ENCODE measurements around the gene CCDC177.

Gene CCDC177

GRCh38 chr14:69574263-69574953 is at the start of gene CCDC177:
Gene CCDC177, minus strand, starts transcription at chr14:69574871. Its CDS starts 1,249 bp downstream, at chr14:69573622.
- DNase-seq = peak; percentile 41

GRCh38 chr14:69624136-69624535 is 49.5 kb upstream of the CCDC177 start:
- DNase-seq = no peak

DNA sequence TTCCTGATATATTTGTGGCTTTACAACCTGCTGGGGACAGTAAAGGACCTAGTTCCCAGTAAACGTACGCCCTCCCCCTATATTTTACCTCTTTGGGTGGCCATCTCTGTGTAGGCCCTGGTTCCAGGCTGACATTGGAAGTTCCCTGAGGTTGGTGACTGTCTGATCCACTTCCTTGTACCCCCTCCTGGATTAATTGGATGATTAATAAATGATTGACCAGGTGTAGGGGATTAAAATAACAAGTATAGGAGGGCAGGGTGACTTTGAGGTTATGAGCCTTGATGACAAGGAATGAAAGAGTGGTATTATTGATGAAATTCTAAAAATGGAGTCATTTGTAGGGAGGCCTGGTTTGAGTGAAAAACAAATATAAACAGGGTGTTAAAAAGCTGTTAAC is 46.3 kb upstream of the CCDC177 start:
- DNase-seq = no peak

- DNase-seq = no peak
Measured at GRCh38 chr14:69620211-69620611, 45.5 kb upstream of the CCDC177 start.

DNA sequence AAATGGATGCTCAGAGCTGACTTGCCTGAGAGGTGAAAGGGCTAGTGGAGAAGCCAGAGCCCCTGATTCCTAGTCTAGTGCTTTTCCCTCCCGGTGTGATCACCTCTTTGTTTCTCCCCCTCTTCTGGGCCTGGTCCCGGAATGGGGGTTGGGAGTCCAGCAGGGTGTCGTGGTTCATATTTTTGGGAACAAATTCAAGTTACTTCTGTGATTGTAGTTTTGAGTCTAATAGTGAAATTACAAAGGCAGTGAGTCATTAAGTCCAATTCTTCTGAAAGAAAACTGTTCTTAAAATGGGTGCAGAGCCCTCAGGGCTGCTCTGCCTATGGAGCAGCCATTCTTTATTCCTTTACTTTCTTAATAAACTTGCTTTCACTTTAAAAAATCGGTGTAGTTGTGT is 44.3 kb upstream of the CCDC177 start:
- DNase-seq = no peak

DNA sequence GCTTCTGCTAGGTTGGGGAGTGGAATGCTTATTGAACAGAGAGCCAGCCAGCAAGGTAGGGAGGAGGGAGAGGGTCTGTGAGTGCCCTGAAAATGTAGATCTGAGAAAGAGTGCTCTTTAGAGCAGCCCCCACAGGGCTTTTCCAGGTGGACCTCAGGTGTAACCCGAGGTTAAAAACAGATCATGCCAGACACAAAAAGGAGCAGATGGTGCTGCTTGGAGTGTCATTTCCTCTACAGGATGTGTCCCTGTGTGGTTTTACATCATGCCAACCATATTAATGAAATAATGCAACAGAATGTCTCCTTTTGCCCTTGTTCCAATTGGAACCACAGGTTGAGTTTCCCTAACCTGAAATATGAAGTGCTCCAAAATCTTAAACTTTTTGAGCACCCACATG is 43.1 kb upstream of the CCDC177 start:
- no peak for DNase-seq

DNA sequence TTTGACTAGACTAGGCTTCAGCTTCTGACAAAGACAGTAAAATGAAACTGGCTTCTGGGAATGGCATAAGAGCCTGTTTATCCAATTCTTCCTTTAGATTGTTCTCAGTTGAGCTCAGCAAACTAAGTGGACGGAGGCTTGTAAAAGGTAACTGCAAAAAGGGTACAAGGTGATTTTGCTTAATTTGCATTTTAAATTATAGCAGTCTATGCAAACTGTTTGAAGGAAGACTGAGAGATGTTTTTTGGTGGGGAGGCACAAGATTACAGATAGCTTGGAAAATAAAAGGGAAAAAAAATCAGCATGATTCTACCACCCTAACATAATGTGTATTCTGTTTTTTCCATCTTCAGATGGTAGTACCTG is 41.7 kb upstream of the CCDC177 start:
- DNase-seq = no peak

DNA sequence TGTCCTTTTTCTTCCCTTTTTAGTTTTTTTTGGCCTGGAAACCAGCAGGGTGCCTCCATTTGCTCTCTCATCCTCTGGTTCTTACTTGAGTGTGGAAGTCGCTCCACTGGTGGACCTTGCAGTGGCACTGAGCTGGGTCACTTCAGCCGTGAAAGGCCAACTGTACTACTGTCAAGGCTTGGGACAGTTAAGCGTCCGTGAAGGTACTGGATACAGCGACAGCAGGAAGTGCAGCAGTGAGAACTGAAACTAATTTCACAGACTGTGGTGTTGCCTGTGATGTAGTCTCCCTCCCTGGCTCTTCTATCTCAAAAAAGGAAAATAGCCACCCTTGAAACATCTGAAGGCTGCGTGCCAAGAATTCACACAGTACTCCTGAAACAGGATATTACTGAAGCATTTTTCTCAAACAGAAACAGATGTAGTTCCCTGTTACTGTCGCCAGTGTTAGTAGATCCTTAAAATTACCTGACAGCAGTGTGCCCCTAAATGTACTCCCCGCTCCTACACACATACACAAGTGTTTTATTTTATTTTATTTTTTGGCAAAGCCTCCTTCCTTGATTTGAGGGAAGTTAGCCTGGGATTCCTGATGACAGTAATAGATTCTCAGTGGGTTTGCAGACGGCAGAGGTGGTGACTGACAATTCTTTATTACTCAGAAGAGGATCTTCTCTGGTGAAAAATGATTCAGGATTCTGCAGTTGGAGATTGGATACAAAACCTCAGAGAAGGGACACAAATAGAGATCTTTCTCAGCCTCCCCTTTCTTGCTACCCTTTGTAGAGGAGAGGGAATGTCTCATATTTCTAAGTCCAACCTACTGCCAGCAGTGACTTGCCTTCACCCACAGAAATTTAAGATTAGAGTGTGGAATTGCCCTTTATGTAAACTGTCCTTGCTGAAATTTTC is 41.1 kb upstream of the CCDC177 start:
- no peak for DNase-seq

GRCh38 chr14:69615121-69615495 is 40.4 kb upstream of the CCDC177 start:
- no peak for DNase-seq

DNA sequence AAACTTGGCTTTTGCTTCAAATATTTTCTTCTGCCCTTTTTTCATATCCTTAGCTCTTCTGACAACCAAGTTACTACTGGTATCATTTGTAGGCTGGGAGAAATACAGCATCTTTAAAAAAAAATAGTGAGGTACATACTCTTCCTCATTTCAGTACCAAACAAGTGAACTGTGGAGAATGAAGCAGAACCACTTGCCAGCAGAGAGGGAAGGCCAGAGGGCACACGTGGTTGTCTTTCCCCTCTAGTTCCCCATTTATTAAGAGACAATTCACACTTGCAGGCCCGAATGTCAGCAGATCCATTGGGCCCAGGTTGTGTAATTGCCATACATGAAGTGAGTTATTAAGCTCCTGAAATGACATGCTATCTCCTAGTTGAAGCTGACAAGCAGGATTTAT is 39.9 kb upstream of the CCDC177 start:
- no peak for DNase-seq

GRCh38 chr14:69613312-69614073 is 38.8 kb upstream of the CCDC177 start:
- no peak for DNase-seq

DNA sequence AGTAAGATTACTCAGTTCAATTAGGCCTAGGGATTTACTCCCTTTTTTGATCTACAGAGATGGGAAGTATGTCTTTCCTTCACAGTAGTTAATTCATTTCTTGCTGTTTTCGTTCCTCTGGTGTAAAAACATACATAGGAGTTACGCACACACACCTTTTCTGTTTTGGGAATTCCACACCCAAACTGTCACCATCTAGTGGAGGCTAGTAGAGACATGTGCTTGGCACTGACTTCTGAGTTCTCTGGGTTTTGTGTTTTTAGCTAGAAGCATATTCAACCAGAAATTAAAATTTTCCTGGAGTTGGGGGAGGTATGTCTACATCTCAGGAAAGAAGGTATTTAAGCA is 38.1 kb upstream of the CCDC177 start:
- no peak for DNase-seq

DNA sequence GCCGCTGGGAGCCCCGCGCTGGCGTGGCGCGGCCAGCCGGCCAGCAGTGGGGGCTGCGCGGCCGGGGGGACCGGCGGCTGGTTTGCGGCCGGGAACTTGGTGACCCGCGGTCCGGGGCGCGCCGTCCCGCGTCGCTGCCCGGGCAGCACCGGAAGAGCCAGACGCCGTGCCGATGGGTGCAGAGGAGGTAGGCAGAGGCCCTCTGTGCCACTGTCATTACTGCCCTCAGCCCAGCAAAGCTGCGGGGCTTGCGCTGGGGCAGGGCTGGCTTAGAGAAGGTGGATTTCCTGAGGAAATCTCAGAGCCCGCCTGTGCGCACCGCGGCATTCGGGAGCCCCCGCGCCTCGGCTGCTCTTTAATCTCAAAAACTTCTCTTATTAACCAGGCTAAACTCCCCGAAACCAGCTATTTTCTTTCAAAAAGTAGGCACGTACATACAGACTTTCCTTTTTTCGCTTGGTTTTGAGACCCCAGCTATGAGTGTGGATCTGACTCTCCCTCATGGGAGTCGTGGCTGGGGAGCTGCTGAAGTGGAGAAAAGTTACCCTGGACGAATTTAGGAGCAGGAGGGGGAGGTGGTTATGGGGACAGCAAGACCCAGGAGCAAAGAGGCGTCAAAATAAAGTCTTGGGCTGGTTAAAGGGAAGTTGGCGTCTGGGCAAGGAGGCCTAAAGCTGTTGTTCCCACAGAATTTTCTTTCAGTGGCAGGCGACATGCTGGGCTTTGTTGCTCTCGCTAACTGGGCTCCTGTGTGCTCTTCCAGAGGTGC is 37.5 kb upstream of the CCDC177 start:
- DNase-seq = no peak

- peak; percentile 90 for DNase-seq
Measured at GRCh38 chr14:69611172-69612013, 36.7 kb upstream of the CCDC177 start, which contains the start of gene SUSD6. Gene SUSD6, plus strand, starts transcription at chr14:69611596. Its CDS starts 46,997 bp downstream, at chr14:69658593.

GRCh38 chr14:69610874-69611171 is 36.2 kb upstream of the CCDC177 start:
- DNase-seq = no peak

- no peak for DNase-seq
Measured at GRCh38 chr14:69610020-69610873, 35.6 kb upstream of the CCDC177 start.

- DNase-seq = no peak
Measured at GRCh38 chr14:69606258-69607184, 31.9 kb upstream of the CCDC177 start.

DNA sequence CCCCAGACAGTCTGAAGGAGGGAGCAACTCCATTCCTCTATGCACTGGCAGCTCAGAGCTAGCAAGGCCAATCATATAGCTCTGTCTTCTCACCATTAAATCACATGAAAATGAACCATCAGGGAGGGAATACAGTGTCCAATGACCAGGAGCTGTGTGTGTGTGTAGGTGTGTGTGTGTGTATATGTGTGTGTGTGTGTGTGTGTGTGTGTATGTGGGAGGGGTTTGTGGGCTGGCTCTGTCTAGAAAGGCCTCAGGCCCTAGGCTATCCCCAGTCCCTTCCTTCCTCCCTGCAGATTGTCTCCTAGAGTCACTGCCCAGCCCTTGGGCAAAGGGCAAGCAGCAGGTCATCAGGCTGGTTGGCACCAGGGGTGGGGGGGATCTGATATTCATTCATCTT is 31.1 kb upstream of the CCDC177 start:
- no peak for DNase-seq

GRCh38 chr14:69600304-69600891 is 25.7 kb upstream of the CCDC177 start:
- DNase-seq = no peak

Measured in NCI-H1417 treated with DMSO at 0.1 percent for 48 hours (cell line).